Endothelial cell of umbilical vein (primary cell): ENCODE results near the gene FAM120C. TPM values are rescaled to one million over a fixed set of nuclear protein-coding genes. Genes with fewer than 3 reads are reported as not detected.
A peak's percentile ranks its signal among the peaks of the same experiment; 100 is the strongest.

ENCODE experiments used
- Bru-seq: library from RNA; stranded (reverse); fragments of 400-500 nt; gene quantifications from one replicate; lab custom pipeline; 2021; lab: Mats Ljungman, UMichigan
- BruChase-seq, 2 experiments: library from RNA; stranded (reverse); fragments of 400-500 nt; gene quantifications; one replicate each; lab custom pipeline; 2021; lab: Mats Ljungman, UMichigan
- BruUV-seq: library from RNA; stranded (reverse); fragments of 400-500 nt; replicated peaks from 2 replicates; lab custom pipeline; 2021; lab: Mats Ljungman, UMichigan
- CTCF ChIA-PET: fragments of 300-600, 350-600 bp; sonication (Branson Sonifier 250); formaldehyde crosslinking; loops from one replicate; lab custom pipeline; 2021; ENCODE audit warnings: antibody characterized with exemption, inconsistent platforms; lab: Charles Lee
- POLR2A ChIA-PET: fragments of 300-600, 350-600 bp; sonication (Branson Sonifier 250); formaldehyde crosslinking; loops from one replicate; lab custom pipeline; 2021; ENCODE audit warnings: antibody characterized with exemption, inconsistent platforms; lab: Charles Lee
- DNase-seq: peaks from one replicate; pipeline ENCODE4 v3.0.0-alpha.2; 2011; ENCODE audit warnings: low read depth, low spot score
- FAIRE-seq: peaks from 2 replicates; lab custom pipeline; 2011; peaks lifted over from hg19 to GRCh38; lab: Jason Lieb, UNC
- H2AFZ ChIP-seq: 2 replicates; pipeline ENCODE4 v1.6.0; 2012; ENCODE audit warnings: low read depth, low read length, control low read depth, inconsistent platforms
- H3K27ac ChIP-seq: 2 replicates; pipeline ENCODE4 v1.5.1; 2011; ENCODE audit warnings: low read depth, mild to moderate bottlenecking, control low read depth, low read length, moderate library complexity; ENCODE audit not compliant: insufficient read depth
- H3K27me3 ChIP-seq, 2 experiments: 2 replicates each; pipeline versions ENCODE4 v1.6.0 to v1.6.1; 2011; ENCODE audit warnings: low read length in 2 of 2, mixed read lengths in 1 of 2; ENCODE audit not compliant: control insufficient read depth in 2 of 2, insufficient read depth in 2 of 2
- H3K36me3 ChIP-seq, 2 experiments: 2 replicates in 1 of 2; 3 replicates in 1 of 2; pipeline ENCODE4 v1.5.1; 2011; ENCODE audit warnings: low read length in 2 of 2, mild to moderate bottlenecking in 1 of 2, moderate library complexity in 1 of 2; ENCODE audit not compliant: control insufficient read depth in 2 of 2, insufficient read depth in 2 of 2; ENCODE audit errors: extremely low read depth in 1 of 2
- H3K4me1 ChIP-seq: 3 replicates; pipeline ENCODE4 v1.5.1; 2011; ENCODE audit warnings: mild to moderate bottlenecking, low read length; ENCODE audit not compliant: control insufficient read depth, insufficient read depth; ENCODE audit errors: extremely low read depth
- H3K4me2 ChIP-seq: 2 replicates; pipeline ENCODE4 v1.6.1; 2011; ENCODE audit warnings: low read length, control low read depth, mixed read lengths; ENCODE audit not compliant: insufficient read depth
- H3K4me3 ChIP-seq, 3 experiments: fragments of 200-600 bp in 1 of 3; sonication (generic), shearing (Covaris generic) in 1 of 3; replicated peaks in 1 of 3; 2 replicates each; pipeline ENCODE4 v1.5.1; 2011 to 2016; ENCODE audit warnings: control low read depth in 3 of 3, low read length in 3 of 3, mild to moderate bottlenecking in 2 of 3, inconsistent platforms in 1 of 3, low read depth in 1 of 3, moderate library complexity in 1 of 3; ENCODE audit not compliant: insufficient read depth in 1 of 3
- H3K79me2 ChIP-seq: 2 replicates; pipeline ENCODE4 v1.6.0; 2012; ENCODE audit warnings: low read length, inconsistent platforms; ENCODE audit not compliant: control insufficient read depth, insufficient read depth
- H3K9ac ChIP-seq: replicated peaks from 2 replicates; pipeline ENCODE3; 2011; ENCODE audit warnings: low read length, control low read depth; ENCODE audit not compliant: insufficient read depth; ENCODE audit errors: extremely low read depth
- H3K9me1 ChIP-seq: replicated peaks from 3 replicates; pipeline ENCODE4 v1.6.0; 2011; ENCODE audit warnings: mild to moderate bottlenecking, low read length; ENCODE audit not compliant: control insufficient read depth, insufficient read depth; ENCODE audit errors: extremely low read depth
- H3K9me3 ChIP-seq: replicated peaks from 2 replicates; pipeline ENCODE4 v1.5.1; 2012; ENCODE audit warnings: low read length, inconsistent platforms; ENCODE audit not compliant: control insufficient read depth, insufficient read depth
- H4K20me1 ChIP-seq: replicated peaks from 2 replicates; pipeline ENCODE3; 2011; ENCODE audit warnings: mild to moderate bottlenecking, low read length; ENCODE audit not compliant: control insufficient read depth, insufficient read depth; ENCODE audit errors: extremely low read depth
- CTCF ChIP-seq, 2 donors: IDR thresholded peaks; 1 replicate in 1 of 2; 2 replicates in 1 of 2; pipeline ENCODE4 v1.5.1; 2011; ENCODE audit warnings: low read length in 2 of 2, mild to moderate bottlenecking in 2 of 2, moderate library complexity in 2 of 2, control low read depth in 1 of 2, inconsistent platforms in 1 of 2, low read depth in 1 of 2; ENCODE audit not compliant: insufficient read depth in 1 of 2; ENCODE audit errors: extremely low read depth in 1 of 2
- EZH2 ChIP-seq: IDR thresholded peaks from 2 replicates; pipeline ENCODE4 v1.6.1; 2012; ENCODE audit warnings: borderline replicate concordance, low read depth, mild to moderate bottlenecking, moderate library complexity, low read length, inconsistent platforms; ENCODE audit not compliant: severe bottlenecking
- FOS ChIP-seq: IDR thresholded peaks from 2 replicates; pipeline ENCODE4 v1.6.1; 2011; ENCODE audit warnings: mild to moderate bottlenecking, low read length, moderate library complexity, borderline replicate concordance; ENCODE audit not compliant: insufficient read depth
- GATA2 ChIP-seq: IDR thresholded peaks from 2 replicates; pipeline ENCODE4 v1.7.0; 2011; ENCODE audit warnings: low read depth, mild to moderate bottlenecking, moderate library complexity, mixed read lengths, low read length; ENCODE audit not compliant: insufficient read length, insufficient read depth
- JUN ChIP-seq: IDR thresholded peaks from 2 replicates; pipeline ENCODE4 v1.6.1; 2011; ENCODE audit warnings: borderline replicate concordance, low read depth; ENCODE audit not compliant: insufficient read length, insufficient read depth
- MYC ChIP-seq: IDR thresholded peaks from one replicate; pipeline ENCODE4 v1.6.1; 2011; ENCODE audit warnings: mild to moderate bottlenecking, low read depth, low read length
- POLR2A ChIP-seq: IDR thresholded peaks from 2 replicates; pipeline ENCODE4 v1.6.1; 2012; ENCODE audit warnings: low read depth, mild to moderate bottlenecking, control low read depth, low read length
- POLR2AphosphoS5 ChIP-seq: IDR thresholded peaks from 2 replicates; pipeline ENCODE4 v1.6.1; 2012; ENCODE audit warnings: low read depth, mild to moderate bottlenecking, control low read depth, low read length, moderate library complexity; ENCODE audit not compliant: insufficient read depth
- dilution Hi-C: fragments of 300-500 bp; cut with MboI; formaldehyde crosslinking; loops from one replicate; pipeline ENCODE4 v1.15.0; 2019; ENCODE audit warnings: low sequenced_read_pairs; ENCODE audit not compliant: extremely low pct_ligation_motif_present
- intact Hi-C: fragments of 100-400 bp; cut with micrococcal nuclease; formaldehyde crosslinking; loops from one replicate; pipeline ENCODE4 v1.10.0; 2022
- long read RNA-seq: library from polyadenylated mRNA; stranded (forward); transcript quantifications from one replicate; pipeline ENCODE4 v2.0.0, GENCODE V29; 2021
- polyA minus RNA-seq, 3 experiments: library from RNA; depleted of rRNA, polyadenylated mRNA; stranded (reverse); fragments of >200 nt; gene quantifications; 1 replicate in 1 of 3; 2 replicates in 2 of 3; pipeline ENCODE4 v1.2.3, GENCODE V29; 2011
- polyA plus RNA-seq, 4 experiments: library from polyadenylated mRNA; depleted of rRNA in 3 of 4; stranded (reverse) in 3 of 4; unstranded in 1 of 4; fragments of >200 nt; gene quantifications; 2 replicates each; pipeline versions ENCODE4 v1.2.1 to v1.2.3, GENCODE V29; 2011 to 2012; ENCODE audit warnings: missing spikeins in 1 of 4
- total RNA-seq: library from RNA; stranded (reverse); gene quantifications from 2 replicates; pipeline ENCODE4 v1.2.3, GENCODE V29; 2021
- TF ChIP-seq, protein P1 (sequence below): IDR thresholded peaks from 2 replicates; pipeline ENCODE4 v1.6.1; 2011; ENCODE audit not compliant: insufficient read depth, insufficient read length

The FAM120C gene
- total RNA-seq = 10.1 and 11.4 TPM in 2 replicates
- polyA plus RNA-seq = 4.2 and 5.4 TPM in 2 replicates
- 3.9 and 4.2 TPM in 2 replicates for polyA plus RNA-seq (2011; cell fraction: cytosol; rRNA removed)
- polyA plus RNA-seq (2011; cell fraction: nucleus; rRNA removed) = 8.7 and 8.9 TPM in 2 replicates
- polyA plus RNA-seq (2012) = 3.3 and 4.6 TPM in 2 replicates
- 9.7 and 12.6 TPM in 2 replicates for polyA minus RNA-seq
- polyA minus RNA-seq (2011; cell fraction: cytosol; rRNA and poly(A)+ RNA removed) = 14.2 TPM
- 15.9 and 19.1 TPM in 2 replicates for polyA minus RNA-seq (2011; cell fraction: nucleus; rRNA and poly(A)+ RNA removed)
- Bru-seq, nascent RNA = percentile 63 among the genes with signal in this experiment
- BruChase-seq, experiment 1, labeled RNA remaining after a 6-hour chase = percentile 53 among the genes with signal in this experiment
- BruChase-seq, experiment 2, labeled RNA remaining after a 2-hour chase = percentile 61 among the genes with signal in this experiment
- long read RNA-seq, transcript FAM120C-203 (2 exons, 1,140 nt) = major isoform, 7 of 10 reads
- long read RNA-seq, partial matches to known transcripts = 0 of 10 reads
- long read RNA-seq, other reads (novel, unspliced or antisense) = 3 of 10 reads

DNA sequence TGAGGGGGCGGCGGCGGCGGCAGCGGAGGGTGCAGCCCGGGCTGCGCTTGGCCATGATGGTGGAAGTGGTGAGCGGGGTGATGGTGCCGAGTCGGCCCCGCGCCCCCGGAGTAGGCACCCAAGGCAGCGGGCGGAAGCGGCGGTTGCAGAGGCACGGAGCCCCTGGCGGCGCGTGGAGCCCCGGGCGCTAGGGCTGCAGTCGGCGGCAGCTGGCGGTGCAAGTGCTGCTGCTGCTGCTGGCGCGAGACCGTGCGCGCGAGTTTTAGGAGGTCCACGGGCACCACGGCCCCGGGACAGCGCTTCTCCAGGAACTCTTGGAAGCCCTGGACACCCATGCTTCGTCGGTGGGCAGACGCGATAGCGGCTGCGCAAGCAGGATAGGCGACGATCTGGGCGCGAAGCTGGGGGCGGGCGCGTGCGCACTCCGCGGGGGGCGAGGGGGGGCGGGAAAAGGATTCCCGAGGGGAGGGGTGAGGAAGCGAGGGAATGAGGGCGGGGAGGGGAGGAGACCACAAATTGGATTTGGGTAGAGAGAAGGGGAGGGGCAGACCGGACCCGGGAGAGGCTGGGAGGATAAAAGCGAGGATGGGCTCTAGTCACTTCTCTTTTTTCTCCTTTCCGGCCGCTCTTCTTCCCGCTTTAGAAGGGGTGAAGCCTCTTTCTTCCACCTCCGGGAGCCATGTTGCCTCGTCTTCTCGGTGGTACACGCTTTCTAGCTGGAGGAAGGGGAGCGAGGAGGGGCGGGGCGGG, at the start of gene FAM120C:
FAM120C (minus strand) TSS at position 391 of the 750 bp plus-strand sequence; CDS start at position 335, 56 bp downstream.
- ChIA-PET CTCF (interaction anchor here (0.6 to 1.9 kb wide), 2 partner anchors 140 to 990 kb away, joined by 3 to 7 read pairs; no protein-coding TSS in a partner anchor), POLR2A (interaction anchor here (0.6 kb wide), 1 partner anchor 138 kb away, joined by 3 read pairs; the partner anchor contains the start of gene PHF8)
- Histone ChIP-seq H4K20me1 (no peaks in the 10 kb centered on the region), H3K9ac (peak within 1 kb of the TSS; percentile 61), H3K4me2 (peak within 1 kb of the TSS; percentile 85), H3K4me1 (peaks cover 35% of the 10 kb centered on the region), H2AFZ (peak within 1 kb of the TSS; percentile 92), H3K27ac (peak within 1 kb of the TSS; percentile 72), H3K9me1 (no peaks in the 10 kb centered on the region), H3K27me3 (no peaks in the 10 kb centered on the region), H3K9me3 (no peaks in the 10 kb centered on the region), H3K4me3 (peak within 1 kb of the TSS; percentile 55 to 81 (median 81)), H3K79me2 (peaks cover 41% of the 10 kb centered on the region), H3K36me3 (no peaks in the 10 kb centered on the region)
- TF ChIP-seq GATA2 = no peak
- no peak for TF ChIP-seq JUN
- TF ChIP-seq POLR2AphosphoS5 = peak; percentile 29
- TF ChIP-seq POLR2A = peak; percentile 55
- TF ChIP-seq, protein P1, sequence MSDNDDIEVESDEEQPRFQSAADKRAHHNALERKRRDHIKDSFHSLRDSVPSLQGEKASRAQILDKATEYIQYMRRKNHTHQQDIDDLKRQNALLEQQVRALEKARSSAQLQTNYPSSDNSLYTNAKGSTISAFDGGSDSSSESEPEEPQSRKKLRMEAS = no peak
- no peak for TF ChIP-seq FOS
- TF ChIP-seq EZH2 = no peak
- TF ChIP-seq CTCF (IDR thresholded peaks at IDR 0.05; ENCODE audit: extremely low read depth in 1 of 2, insufficient read depth in 1 of 2, low read depth in 1 of 2, low read length in 2 of 2) = no peak
- no peak for TF ChIP-seq MYC
- dilution Hi-C loops (no loop called here), intact Hi-C loops (loop anchor here (1.0 to 10.0 kb wide), 5 partner anchors 139 to 1529 kb away; partner anchors contain the start of genes HUWE1, MAGED2, PHF8 and WNK3)
- FAIRE-seq = peak; percentile 89
- no TSS peak for BruUV-seq
- peak; percentile 76 for DNase-seq
